GM19372 (cell line): ENCODE results near the gene GATC.

Source experiments
- ATAC-seq: cut with Tn5 transposase; IDR thresholded peaks from one replicate; pipeline ENCODE4 v1.9.1; 2021; ENCODE audit warnings: mild to moderate bottlenecking, low read depth, moderate library complexity; ENCODE audit not compliant: unreplicated experiment

The GATC gene

GRCh38 chr12:120445911-120446843 is at the start of gene GATC, which contains the start of gene TRIAP1:
Gene GATC (plus strand): TSS chr12:120446444. CDS start chr12:120446481, 37 bp downstream.
Gene TRIAP1 (minus strand): TSS chr12:120446384. CDS start chr12:120446372, 12 bp downstream.
- ATAC-seq, result peak; percentile 86

- no peak for ATAC-seq
These were observed 48.3 kb upstream of the GATC start for GRCh38 chr12:120397824-120398540.

- no peak for ATAC-seq
These were observed 46.7 kb upstream of the GATC start for GRCh38 chr12:120399531-120399930.

- no peak for ATAC-seq
These were observed 44.0 kb upstream of the GATC start for GRCh38 chr12:120402217-120402616.

- ATAC-seq, result no peak
These were observed 42.4 kb upstream of the GATC start for GRCh38 chr12:120403869-120404268.

- ATAC-seq, result no peak
These were observed 42.0 kb upstream of the GATC start for GRCh38 chr12:120404271-120404670.

- no peak for ATAC-seq
These were observed 40.2 kb upstream of the GATC start for GRCh38 chr12:120406069-120406468.

- no peak for ATAC-seq
These were observed 39.7 kb upstream of the GATC start for GRCh38 chr12:120406553-120406952.

GRCh38 chr12:120408771-120409170 is 37.5 kb upstream of the GATC start:
- ATAC-seq, result no peak

GRCh38 chr12:120412421-120412820 is 33.8 kb upstream of the GATC start:
- no peak for ATAC-seq

- ATAC-seq, result no peak
These were observed 32.1 kb upstream of the GATC start for GRCh38 chr12:120413901-120414695.

GRCh38 chr12:120416490-120417216 is 29.6 kb upstream of the GATC start:
- no peak for ATAC-seq

GRCh38 chr12:120417917-120418580 is 28.2 kb upstream of the GATC start:
- ATAC-seq, result no peak

GRCh38 chr12:120421701-120422100 is 24.5 kb upstream of the GATC start:
- no peak for ATAC-seq

- no peak for ATAC-seq
These were observed 23.3 kb upstream of the GATC start for GRCh38 chr12:120422892-120423456.

GRCh38 chr12:120425797-120426196 is 20.4 kb upstream of the GATC start:
- ATAC-seq, result no peak

GRCh38 chr12:120428597-120429229 is 17.5 kb upstream of the GATC start:
- no peak for ATAC-seq

GRCh38 chr12:120429368-120429767 is 16.9 kb upstream of the GATC start:
- ATAC-seq, result no peak
